Endodermal cell (in vitro differentiated cells): ENCODE measurements around the gene SYT2. TPM values are rescaled to one million over a fixed set of nuclear protein-coding genes. Genes with fewer than 3 reads are reported as not detected.

Experiments
- DNase-seq: peaks from one replicate; pipeline ENCODE4 v3.0.0-alpha.2; 2017
- H3K27ac ChIP-seq: 2 replicates; pipeline ENCODE4 v1.5.1; 2013; ENCODE audit warnings: mild to moderate bottlenecking, low read depth, low read length, moderate library complexity
- H3K27me3 ChIP-seq: 2 replicates; pipeline ENCODE4 v1.6.1; 2013; ENCODE audit warnings: mild to moderate bottlenecking, low read length, moderate library complexity; ENCODE audit not compliant: insufficient read depth, control insufficient read depth, poor library complexity, severe bottlenecking
- H3K36me3 ChIP-seq: 2 replicates; pipeline ENCODE4 v1.7.0; 2013; ENCODE audit warnings: mild to moderate bottlenecking, low read length, moderate library complexity; ENCODE audit not compliant: control insufficient read depth, insufficient read depth
- H3K4me1 ChIP-seq: one replicate; pipeline ENCODE4 v1.7.0; 2013; ENCODE audit warnings: low read length; ENCODE audit not compliant: control insufficient read depth, insufficient read depth
- H3K4me3 ChIP-seq: 2 replicates; pipeline ENCODE4 v1.5.1; 2013; ENCODE audit warnings: mild to moderate bottlenecking, low read length, moderate library complexity
- H3K9ac ChIP-seq: 2 replicates; pipeline ENCODE4 v1.6.1; 2013; ENCODE audit warnings: mild to moderate bottlenecking, low read length, moderate library complexity; ENCODE audit not compliant: poor library complexity, severe bottlenecking; ENCODE audit errors: extremely low read depth
- H3K9me3 ChIP-seq: 2 replicates; pipeline ENCODE4 v1.6.1; 2013; ENCODE audit warnings: mild to moderate bottlenecking, low read length, moderate library complexity; ENCODE audit not compliant: control insufficient read depth
- H3K27ac Mint-ChIP-seq: 2 replicates; pipeline ENCODE4 v1.8.0; 2020; ENCODE audit warnings: mixed read lengths
- H3K27me3 Mint-ChIP-seq: 2 replicates; pipeline ENCODE4 v1.8.0; 2021; ENCODE audit warnings: mild to moderate bottlenecking, mixed read lengths; ENCODE audit not compliant: insufficient read depth
- H3K36me3 Mint-ChIP-seq: 2 replicates; pipeline ENCODE4 v1.8.0; 2020; ENCODE audit warnings: low read depth, mixed read lengths
- H3K4me1 Mint-ChIP-seq: 2 replicates; pipeline ENCODE4 v1.8.0; 2020; ENCODE audit warnings: mixed read lengths
- H3K4me3 Mint-ChIP-seq: 2 replicates; pipeline ENCODE4 v1.8.0; 2020; ENCODE audit warnings: mild to moderate bottlenecking, moderate library complexity, mixed read lengths
- H3K9me3 Mint-ChIP-seq: 2 replicates; pipeline ENCODE4 v1.8.0; 2020; ENCODE audit warnings: mild to moderate bottlenecking, mixed read lengths
- WGBS, 2 experiments: methylation state at CpG; one replicate each; pipeline versions ENCODE4 v1.1.5 to v1.1.7; 2013; ENCODE audit warnings: missing lambda C conversion rate in 2 of 2, mixed read lengths in 1 of 2; ENCODE audit not compliant: insufficient coverage in 1 of 2, insufficient read length in 1 of 2; 5-methylcytosine and 5-hydroxymethylcytosine counted together
- total RNA-seq, 2 donors: library from RNA; stranded (reverse); fragmentation: NEBNext Ultra II Directional in 1 of 2; extraction: Animal tissue kit (Norgen Biotek cat#: 25700) in 1 of 2; gene quantifications; 2 replicates in 1 of 2; 3 replicates in 1 of 2; pipeline ENCODE4 v1.2.1, GENCODE V29; 2021
- TF ChIP-seq, protein P1 (sequence below): fragments of 200-600 bp; sonication (generic); conservative IDR thresholded peaks from 2 replicates; pipeline ENCODE4 v1.5.0; 2021; ENCODE audit warnings: antibody characterized with exemption, mild to moderate bottlenecking

SYT2 gene
- total RNA-seq, 2 donors from 2014 or later: 2.9 to 4.4 TPM

DNA sequence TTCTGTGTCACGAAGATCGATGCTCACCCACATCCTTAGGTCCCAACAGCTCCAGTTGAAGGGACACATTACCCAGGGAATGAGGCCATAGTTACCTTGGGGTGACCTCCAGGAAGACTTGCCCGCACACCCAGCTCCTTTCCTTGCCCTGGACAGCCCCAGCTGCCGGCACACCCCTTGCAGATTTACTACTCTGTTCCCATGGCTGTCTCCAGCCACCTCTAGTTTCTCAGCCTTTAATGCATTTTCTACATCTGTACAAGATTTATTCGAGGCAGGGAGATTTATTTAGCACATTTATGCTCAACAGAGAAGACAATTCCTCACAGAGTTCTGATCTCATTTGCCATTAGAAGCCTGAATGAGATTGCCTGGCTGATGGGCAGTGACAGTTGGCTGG lies 36.7 kb downstream of the SYT2 start:
- H3K36me3 ChIP-seq: no peaks in the 10 kb centered on the region
- DNase-seq: no peak
- Mint-ChIP-seq H3K4me3 (no peak overlapping the region), H3K4me1 (peaks cover 13% of the 10 kb centered on the region), H3K9me3 (peaks cover 9% of the 10 kb centered on the region), H3K27ac (no peak overlapping the region), H3K36me3 (no peaks in the 10 kb centered on the region), H3K27me3 (no peaks in the 10 kb centered on the region)
- no peak overlapping the region for H3K9ac ChIP-seq
- peaks cover 4% of the 10 kb centered on the region for H3K4me1 ChIP-seq
- TF ChIP-seq, protein P1, sequence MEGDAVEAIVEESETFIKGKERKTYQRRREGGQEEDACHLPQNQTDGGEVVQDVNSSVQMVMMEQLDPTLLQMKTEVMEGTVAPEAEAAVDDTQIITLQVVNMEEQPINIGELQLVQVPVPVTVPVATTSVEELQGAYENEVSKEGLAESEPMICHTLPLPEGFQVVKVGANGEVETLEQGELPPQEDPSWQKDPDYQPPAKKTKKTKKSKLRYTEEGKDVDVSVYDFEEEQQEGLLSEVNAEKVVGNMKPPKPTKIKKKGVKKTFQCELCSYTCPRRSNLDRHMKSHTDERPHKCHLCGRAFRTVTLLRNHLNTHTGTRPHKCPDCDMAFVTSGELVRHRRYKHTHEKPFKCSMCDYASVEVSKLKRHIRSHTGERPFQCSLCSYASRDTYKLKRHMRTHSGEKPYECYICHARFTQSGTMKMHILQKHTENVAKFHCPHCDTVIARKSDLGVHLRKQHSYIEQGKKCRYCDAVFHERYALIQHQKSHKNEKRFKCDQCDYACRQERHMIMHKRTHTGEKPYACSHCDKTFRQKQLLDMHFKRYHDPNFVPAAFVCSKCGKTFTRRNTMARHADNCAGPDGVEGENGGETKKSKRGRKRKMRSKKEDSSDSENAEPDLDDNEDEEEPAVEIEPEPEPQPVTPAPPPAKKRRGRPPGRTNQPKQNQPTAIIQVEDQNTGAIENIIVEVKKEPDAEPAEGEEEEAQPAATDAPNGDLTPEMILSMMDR: no peak
- no peak overlapping the region for H3K4me3 ChIP-seq
- H3K9me3 ChIP-seq: no peaks in the 10 kb centered on the region
- WGBS, 2 experiments: 94 to 100% methylated on average over 2 to 5 of the region's 5 CpGs
- no peak overlapping the region for H3K27ac ChIP-seq
- H3K27me3 ChIP-seq: no peaks in the 10 kb centered on the region

DNA sequence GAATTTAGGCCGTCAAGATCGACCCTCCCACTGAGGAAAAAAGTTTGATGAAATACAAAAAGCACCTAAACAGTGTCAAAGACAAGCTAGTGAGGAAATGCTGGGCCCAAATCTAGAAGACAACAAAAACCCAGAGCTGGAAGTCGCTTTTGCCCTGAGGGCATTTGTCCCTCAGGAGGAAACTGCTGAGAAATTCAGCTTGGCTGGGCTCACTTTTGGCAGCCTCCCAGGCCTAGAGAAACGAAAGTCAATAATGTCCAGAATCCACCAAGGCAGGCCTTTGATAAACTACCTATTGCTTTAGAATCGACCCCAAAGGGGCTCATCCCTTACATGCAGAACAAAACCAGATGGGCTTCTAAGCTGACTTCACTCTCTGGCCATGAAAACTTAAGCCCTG lies 38.9 kb downstream of the SYT2 start:
- H3K27ac ChIP-seq: no peak overlapping the region
- WGBS, 2 experiments: 77 to 80% methylated on average over 3 to 5 of the region's 5 CpGs
- peaks cover 4% of the 10 kb centered on the region for H3K4me1 ChIP-seq
- Mint-ChIP-seq H3K27ac (no peak overlapping the region), H3K9me3 (peaks cover 7% of the 10 kb centered on the region), H3K4me1 (peaks cover 13% of the 10 kb centered on the region), H3K27me3 (no peaks in the 10 kb centered on the region), H3K4me3 (no peak overlapping the region), H3K36me3 (no peaks in the 10 kb centered on the region)
- no peak overlapping the region for H3K4me3 ChIP-seq
- H3K9ac ChIP-seq: no peak overlapping the region
- TF ChIP-seq, protein P1: no peak
- no peak for DNase-seq
- H3K9me3 ChIP-seq: no peaks in the 10 kb centered on the region
- H3K27me3 ChIP-seq: no peaks in the 10 kb centered on the region
- no peaks in the 10 kb centered on the region for H3K36me3 ChIP-seq

- DNase-seq: no peak
- Histone ChIP-seq H3K4me1 (no peaks in the 10 kb centered on the region), H3K4me3 (no peak overlapping the region), H3K36me3 (no peaks in the 10 kb centered on the region), H3K27me3 (peaks cover 21% of the 10 kb centered on the region), H3K27ac (no peak overlapping the region), H3K9ac (no peak overlapping the region), H3K9me3 (no peaks in the 10 kb centered on the region)
- Mint-ChIP-seq H3K9me3 (no peaks in the 10 kb centered on the region), H3K4me3 (no peak overlapping the region), H3K36me3 (no peaks in the 10 kb centered on the region), H3K4me1 (no peaks in the 10 kb centered on the region), H3K27me3 (peaks cover 2% of the 10 kb centered on the region), H3K27ac (no peak overlapping the region)
- TF ChIP-seq, protein P1: no peak
- 86 to 90% methylated on average over 1 to 3 of the region's 3 CpGs for WGBS, 2 experiments
These were observed 44.8 kb downstream of the SYT2 start for GRCh38 chr1:202665417-202665816.
